GM18519 (cell line): Measurements from ENCODE around the gene SMG6.
A peak's percentile ranks its signal among the peaks of the same experiment; 100 is the strongest.

ENCODE experiments used
- ATAC-seq: cut with Tn5 transposase; IDR thresholded peaks from one replicate; pipeline ENCODE4 v1.9.1; 2021; ENCODE audit warnings: mild to moderate bottlenecking, moderate library complexity; ENCODE audit not compliant: unreplicated experiment, low FRiP score

Gene SMG6

DNA sequence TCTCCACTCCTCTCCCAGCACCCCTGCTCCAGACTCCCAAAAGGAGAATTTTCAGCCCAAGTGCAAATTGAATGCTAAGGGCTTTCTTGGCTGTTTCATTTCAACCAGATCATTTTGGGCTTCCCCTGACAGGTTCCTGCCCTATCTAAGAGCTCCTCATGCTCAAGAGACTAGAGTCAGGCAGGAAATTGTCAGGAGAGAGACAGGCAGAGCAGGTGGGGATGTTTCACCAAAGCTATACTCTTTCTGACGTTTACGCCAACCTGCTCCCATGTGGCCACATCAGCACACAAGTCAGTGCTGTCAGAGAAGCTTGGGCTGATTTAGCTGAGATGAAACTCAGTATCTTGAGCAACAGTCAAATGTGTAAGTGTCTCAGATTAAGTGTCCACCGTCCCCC, 217.3 kb downstream of the SMG6 start:
- no peak for ATAC-seq

DNA sequence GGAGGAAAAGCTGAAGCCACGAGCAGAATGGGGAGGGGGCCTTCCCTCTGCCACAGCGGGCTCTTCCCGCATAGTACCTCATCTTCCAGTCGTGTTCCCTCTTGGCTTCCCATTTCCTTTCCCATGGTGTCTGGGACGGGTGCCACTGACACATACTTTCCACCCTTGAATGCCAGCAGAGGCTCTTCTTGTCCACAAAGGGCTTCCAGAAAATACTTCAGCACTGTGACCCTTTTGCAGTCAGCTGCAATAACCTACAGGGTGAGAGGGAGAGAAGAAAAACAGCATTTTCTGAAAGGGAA, 218.0 kb downstream of the SMG6 start:
- ATAC-seq, result no peak

DNA sequence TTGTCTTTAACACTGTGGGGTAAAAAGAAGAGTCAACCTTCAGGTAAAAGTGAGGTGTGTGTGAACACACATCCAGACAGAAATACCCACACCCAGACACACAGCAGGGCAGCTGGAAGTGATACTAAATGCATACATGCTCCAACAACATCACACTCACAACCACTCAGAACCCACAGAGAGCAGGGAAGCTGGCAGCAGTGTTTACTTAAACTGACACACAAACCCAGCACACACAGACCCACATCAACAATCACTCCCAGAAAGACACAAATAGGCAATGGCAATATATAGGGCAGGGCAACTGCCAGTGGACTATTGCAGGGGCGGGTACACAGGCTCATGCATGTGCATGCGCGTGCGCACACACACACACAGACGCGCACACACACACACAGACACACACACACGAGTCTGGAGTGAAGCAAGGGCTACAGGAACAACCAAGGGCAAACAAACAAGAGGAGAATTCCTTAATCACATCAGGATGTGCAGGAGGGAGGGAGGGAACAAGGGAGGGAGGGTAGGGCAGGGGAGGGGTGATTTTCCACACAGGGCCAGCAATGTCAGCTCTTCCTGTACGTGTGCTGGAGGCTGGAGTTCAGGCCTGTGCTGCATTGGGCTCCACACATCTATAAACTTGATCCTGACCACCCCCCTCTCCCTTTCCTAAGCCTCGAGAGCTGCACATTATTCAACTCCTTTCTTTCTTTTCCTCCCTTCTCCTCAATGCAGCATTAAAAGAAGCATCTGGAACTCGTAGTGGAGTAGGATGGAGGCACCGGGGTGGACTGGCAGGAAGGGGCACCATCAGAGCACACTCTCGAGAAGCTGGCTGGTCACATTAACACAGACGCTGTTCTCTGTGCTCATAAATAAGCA, 218.6 kb downstream of the SMG6 start:
- ATAC-seq, result no peak

DNA sequence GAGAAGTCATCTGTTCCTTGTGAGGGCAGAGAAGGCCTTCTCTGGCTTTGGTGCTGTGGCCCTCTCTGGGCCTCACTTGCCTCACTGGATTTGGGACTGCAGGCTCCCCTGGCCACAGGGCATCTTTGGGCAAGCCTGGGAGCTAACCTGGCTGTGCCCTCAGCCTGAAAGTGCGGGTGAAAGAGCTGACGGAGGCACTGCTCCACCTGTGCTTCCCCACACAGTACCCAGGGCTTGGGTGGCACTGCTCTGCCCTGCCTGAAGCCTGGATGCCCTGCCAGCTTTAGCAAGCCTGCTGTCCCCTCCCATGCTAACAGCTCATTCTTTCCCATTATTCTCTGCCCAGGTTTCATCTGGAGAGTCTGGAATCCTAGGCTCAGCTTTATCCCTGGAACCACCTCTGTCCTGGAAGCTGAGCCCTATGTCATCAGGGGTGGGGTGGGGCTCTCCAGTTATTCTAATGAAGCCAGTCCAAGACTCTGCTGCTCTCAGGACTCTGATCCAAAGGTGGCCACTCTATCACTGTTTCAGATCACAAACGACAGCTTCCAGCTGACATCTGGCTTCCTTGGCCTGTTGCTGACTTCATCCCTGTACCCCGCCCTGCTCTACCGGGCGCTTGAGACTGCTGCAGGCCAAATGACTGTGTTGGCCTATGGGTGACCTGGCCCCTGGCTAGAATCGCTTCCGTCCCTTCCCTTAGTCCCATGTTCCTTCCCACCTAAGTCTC, 219.4 kb downstream of the SMG6 start:
- no peak for ATAC-seq

DNA sequence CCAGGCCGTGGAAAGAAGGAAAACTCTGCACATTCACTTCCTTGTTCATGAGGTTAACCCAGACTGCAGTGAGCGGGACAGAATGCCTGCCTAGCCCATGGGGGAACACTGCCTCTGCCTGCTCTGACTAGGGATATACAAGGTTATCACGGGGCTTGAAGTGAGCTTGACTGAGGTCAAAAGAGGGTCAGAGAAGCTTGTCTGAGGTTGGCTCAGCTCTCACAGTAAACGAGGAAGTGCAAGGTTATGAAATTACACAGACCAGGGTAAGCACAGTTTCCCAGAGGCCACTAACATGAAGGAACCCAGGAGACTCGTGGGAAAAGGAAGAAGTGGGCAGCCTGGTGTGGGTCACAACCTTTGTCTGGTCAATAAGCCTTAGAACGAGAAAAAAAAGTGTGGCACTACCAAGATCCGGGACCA, 220.0 kb downstream of the SMG6 start:
- ATAC-seq, result no peak

DNA sequence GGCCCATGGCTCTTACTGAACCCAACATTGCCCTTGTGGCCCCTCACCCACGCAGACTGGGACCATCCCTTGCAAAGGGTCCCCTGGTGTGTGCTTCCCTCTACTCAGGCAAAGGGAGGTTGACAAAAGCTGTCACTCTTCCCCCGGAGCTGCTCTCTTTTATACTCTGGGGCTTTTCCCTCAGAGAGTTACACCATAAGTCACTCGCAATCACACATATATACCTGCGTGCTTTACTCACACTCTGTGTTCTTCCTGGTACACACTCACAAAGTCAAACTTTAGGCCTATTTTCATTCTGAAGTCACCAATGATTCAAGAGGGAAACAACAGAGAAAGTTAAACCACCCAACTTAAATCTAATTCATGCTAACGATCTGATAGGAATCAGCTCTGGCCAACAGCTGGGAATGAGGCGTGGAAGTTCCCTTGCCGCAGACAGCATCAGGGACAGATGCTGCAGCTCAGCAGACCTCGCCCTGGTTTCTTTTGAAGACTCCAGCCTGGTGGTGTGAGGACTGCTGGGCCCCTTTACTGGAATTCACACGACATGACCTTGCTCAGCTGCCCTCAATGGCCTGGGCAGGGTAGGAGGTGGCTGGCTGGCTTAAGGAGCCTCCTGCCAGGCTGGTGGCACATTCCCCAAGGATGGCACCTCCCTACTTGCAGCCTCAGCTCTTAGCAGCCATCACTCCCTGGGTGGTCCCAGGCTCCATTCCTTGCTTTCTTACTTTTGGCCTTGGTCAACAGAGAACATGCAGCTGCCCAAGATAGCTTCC, 221.4 kb downstream of the SMG6 start:
- ATAC-seq, result no peak

DNA sequence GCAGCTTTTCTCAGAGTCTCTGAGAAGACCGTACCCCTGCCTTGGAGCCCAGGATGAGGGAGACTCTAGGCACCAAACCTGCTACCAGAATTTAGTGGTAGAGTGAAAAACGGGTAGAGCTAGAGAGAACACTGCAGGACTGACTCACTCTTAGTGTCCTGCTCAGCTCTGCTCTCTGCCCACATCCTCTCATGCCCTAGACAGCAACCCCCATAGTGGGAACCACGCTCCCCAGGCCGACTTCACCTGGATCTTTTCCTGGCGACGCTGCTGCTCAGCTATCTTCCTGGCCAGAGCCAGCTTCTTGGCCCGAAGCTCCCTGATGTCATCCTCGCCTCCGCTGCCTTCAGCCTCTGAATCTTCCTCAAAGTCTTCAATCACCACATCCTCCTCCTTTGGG, 222.0 kb downstream of the SMG6 start:
- ATAC-seq, result no peak

DNA sequence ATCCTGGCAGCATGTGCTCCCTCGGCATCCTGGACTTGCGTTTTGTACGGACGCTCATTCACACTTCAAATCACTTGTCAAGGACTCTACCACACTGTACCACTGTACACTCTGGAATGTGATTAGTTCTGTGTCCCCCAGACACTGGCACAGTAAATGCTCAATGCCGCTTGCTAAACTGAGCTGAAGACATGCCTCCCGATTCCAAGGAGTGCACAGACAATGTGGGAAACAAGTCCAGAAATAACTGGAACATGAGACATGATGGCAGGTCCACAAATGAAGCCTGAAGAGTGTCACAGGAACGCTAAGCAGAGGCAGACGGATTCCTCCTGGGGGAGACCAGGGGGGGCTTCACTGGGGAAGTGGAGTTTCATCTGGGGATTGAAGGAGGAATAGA, 226.5 kb downstream of the SMG6 start:
- ATAC-seq, result no peak

DNA sequence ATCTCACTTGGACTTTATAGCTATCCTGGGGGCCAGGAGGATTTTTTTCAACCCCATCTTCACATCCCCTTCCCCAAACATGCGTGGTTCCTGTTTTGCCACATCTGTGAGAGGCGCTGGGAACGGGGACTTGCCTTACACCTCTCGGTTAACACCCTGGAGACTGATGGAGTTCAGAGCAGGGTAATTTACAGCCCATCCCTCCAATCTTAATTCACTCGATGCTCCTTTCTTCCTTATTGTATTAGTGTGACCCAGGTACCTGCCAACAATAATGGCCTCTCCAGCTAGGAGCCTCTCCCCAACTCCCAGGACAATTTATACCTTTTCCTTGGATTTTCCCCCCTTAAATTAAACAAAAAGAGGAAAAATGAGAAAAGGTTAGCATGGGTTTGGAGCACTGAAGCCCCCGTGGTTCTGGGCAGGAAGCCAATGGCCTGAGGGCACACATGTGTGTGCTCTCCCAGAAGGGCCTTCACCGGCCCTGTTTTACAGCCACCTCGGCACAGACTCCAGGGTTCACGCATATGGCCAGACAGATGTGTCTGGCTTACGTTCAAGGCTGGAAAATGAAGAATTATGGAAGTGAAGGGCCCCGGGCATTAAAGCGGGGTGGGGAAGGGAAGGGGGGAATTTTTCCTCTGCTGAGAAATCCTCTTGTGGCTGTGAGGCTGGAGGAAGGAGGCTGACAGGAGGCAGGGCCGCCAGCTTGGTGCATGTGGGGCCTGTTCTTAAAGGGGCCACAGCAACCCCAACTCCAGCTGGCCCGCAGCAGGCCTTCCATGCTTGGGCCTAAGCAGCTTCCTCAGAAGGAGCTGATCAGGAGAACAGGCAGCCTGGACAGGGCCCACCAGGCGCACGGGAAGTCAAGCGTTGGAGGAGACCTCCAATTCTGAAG, 227.2 kb downstream of the SMG6 start:
- ATAC-seq, result no peak

DNA sequence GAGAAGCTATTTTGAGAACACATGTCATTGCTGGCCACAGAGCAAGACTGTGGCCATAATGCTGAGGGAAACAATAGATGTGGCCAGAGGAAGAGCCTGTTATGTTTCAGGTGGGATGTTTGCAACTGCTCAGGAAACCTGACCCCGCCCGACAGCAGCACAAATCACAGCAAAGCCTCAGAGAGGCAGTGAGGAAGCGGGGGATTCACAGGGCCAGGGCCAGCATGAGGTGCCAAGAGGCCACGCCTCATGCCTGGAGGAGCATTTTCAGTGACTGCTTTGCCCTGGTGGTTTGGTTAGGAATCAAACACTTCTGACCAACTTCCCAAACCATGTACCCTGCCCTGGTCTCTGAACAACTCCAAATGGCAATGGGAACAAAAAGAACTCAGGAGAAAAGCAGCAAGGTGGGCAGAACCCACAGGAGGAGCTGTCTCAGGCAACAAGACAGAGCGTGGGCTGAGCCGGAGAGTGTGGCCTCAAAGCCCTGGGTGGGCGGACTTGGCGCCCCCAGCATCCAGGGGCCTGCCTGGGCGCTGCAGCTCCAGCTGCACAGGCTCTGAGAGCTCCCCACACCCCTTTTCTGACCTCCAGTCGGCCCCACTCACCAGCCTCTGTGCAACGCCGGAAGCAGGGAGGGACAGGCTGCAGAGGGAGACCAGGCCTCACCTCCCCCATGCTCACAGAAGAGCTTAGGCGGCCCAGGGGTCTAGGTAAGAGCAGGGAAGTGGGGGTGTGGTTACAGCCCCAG, 228.1 kb downstream of the SMG6 start:
- ATAC-seq, result no peak

DNA sequence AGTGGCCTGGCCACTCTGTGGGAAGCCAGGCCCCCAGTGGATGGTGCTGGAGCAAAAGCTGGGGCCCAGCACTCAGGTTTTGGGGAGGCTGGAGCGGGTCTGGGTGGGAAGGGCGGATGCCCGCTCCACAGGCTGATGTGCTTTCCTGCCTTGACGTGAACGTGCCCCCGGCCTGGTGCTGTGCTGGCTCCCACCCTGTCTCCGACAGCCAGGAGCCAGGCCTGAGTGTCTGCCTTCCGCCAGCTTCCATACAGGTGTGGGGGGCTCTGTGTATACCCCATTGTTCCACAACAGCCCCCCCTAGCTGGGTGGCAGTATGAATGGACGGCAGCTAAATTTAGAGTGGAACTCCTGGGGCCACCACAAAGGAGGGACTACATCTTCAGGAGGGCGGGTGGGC, 228.7 kb downstream of the SMG6 start:
- no peak for ATAC-seq

DNA sequence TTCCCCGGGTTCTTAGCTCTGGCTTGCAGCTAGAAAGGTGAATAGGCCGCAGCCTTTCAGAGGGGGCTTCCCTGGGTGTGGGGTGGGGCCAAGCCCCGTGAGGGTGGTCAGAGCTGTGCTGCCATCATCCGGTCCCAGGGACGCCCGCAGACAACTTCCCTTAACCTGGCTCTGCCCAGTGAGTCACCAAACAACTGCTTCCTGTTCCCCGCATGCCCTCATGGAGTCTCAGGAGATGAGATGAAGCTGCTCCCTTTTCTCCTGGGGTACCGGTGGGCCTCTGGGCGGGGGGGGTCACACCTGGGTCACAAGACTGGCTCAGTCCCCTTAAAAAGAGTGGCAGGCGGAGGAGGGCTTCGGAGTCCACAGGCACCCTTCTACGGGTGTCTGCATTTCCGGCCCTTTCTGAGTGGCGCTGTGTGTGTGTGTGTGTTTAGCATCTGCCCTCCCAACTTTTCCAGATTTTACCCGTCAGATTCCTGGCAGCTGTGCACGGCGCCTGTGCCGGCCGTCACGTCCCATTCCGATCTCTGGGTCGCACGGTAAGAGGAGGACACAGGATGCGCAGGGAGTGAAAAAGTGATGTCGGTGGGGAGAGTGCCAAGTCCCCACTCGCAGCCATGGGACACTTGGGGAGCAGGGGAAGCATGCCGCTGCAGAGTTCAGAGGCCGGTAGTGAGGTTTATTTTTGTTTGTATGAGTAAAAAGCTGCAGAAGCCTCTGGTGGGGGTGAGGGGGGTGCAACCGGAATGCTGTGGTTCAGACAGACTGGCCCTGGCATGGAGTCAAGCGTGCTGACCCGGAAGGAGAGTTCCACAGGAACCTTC, 231.9 kb downstream of the SMG6 start:
- no peak for ATAC-seq

DNA sequence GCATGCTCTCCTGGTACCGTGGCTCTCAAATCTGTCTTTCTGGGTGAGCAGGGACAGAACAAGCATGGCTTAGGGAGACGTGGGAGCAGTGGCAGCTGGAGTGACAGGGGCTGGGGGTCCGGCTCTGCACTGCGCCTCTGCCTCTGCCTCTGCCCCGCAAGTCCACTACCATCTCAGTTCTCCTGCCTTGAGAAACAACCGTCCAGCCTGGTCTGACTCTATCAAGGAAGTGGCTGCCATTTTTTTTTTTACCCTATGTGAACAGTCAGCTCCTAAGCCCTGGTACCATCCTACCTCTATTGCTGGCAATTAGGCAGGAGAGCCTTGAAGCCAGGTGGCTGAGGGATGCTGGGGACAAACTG, 232.6 kb downstream of the SMG6 start:
- ATAC-seq, result no peak

DNA sequence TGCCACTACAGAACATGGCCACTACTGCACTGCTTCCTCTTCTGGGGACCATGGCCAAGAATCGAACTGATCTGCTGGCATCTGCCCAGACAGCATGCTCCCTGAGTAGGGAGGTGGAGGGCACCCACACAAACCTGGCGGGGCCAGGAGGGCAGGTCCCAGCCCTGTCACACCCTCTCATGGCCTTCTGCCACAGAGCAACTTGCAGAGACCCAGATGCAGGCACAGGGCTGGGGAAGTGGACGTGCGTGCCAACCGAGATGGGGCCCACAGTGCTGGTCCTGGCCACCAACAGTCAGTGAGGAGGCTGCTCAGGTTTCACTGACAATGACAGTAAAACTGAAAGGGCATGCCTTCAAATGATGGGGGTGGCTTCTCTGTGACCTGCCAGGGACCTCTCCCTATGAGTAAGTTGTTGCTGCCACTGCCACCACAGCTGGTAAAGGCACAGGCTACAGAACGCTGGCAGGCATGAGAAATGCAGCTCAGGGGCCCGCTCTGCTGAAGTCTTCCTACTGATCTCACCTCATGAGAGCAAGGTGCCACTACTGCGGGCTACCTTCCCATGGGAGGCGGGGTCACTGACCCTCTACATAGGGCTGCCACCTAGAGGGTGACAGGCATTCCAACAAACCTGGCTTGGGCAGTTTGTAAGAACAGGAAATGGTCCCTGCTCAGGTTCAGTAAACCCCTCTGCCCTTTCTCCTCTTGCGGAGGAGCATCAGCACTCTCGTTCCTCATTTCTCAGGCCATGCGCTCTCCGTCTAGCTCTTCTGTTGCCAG, 233.2 kb downstream of the SMG6 start:
- peak; percentile 50 for ATAC-seq

DNA sequence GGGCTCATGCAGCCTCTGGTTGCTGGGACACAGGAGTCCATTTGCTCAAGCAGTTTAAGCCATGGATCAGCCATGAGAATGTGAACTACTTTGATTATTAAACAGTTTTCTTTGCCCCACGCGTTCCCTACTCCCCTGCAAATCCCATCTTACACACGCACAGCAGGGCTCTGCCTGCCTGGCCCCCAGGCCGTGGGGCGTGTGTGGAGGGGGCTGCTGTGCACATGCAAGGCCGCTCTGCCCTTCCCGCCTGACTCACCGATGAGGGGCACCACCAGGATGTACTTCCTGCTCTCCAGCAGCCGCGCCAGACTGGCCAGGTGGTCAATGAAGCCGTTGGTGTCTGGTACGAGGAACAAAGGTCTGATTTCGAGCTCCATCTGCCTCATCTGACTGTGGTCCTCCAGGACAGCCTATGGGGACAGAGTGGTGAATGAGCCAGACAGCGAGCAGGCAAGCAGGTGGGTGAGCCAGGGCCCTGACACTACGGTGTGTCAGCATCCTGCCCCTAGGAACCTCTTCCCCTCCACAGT, 235.0 kb downstream of the SMG6 start:
- no peak for ATAC-seq

DNA sequence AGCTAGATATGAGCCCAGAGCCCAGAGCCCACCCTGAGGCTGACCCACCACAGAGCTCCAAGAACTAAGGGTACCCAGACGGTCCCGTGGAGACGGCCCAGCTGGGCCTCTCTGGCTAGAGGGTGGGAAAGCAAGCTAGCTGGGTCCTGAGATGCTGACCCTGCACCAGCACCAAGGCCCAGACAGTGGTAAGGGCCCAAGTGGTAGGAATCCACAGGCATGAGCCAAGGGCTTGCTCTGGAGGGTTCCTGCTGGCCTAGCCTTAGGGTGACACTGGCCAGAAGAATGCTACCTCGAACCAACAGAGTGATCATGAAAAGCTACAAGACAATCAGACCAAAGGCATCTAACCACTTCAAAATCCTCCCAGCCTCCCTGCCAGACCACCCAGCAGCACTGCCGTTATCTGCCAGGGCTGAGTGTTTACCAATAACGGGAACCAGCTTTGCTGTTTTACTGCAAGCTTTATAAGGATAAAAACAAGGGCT, 235.5 kb downstream of the SMG6 start:
- ATAC-seq, result no peak

DNA sequence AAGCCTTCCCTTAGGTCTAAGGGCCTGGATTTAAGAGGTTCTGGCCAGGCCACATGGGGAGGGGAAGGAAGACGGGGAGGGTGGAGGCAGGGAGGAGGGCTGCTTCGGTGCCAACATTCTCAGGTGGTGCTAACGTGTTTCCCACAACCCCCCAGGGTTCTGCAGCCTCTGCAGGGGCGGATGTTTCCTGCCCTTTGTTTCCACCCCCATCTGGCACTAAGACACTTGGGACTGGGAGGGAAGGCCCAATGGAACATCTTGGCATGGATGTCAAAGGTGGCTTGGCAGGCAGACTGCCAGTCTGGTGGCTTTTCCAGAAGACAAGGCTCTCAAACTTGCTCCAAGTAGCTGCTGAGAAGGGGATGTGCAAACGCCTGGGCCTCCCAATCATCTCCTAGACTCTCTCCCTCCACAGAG, 236.0 kb downstream of the SMG6 start:
- ATAC-seq, result no peak
